ENCODE measurements around the gene TAS2R16. TPM values are rescaled to one million over a fixed set of nuclear protein-coding genes. Genes with fewer than 3 reads are reported as not detected.

The TAS2R16 gene
- total and polyA plus RNA-seq, 2 of the 13 experiments (the other 11 are each of a cell fraction or from before 2014, with no cell fraction given) = not detected

GRCh38 chr7:123043642-123044041 lies 48.1 kb upstream of the TAS2R16 start:
- TF ChIP-seq TAF1 (CRISPR knock-in tag; IDR thresholded peaks at IDR 0.05) = no peak
- no peak for TF ChIP-seq ZNF562 (CRISPR knock-in tag; IDR thresholded peaks at IDR 0.05; ENCODE audit: borderline replicate concordance)
- no peak for TF ChIP-seq FIP1L1 (IDR thresholded peaks at IDR 0.05; ENCODE audit: borderline replicate concordance, insufficient read depth, low read depth, low read length)
- TF ChIP-seq ZNF83 (CRISPR knock-in tag; IDR thresholded peaks at IDR 0.05; ENCODE audit: borderline replicate concordance) = no peak
- TF ChIP-seq PHF5A (CRISPR knock-in tag; IDR thresholded peaks at IDR 0.05; ENCODE audit: low read depth, unreplicated experiment) = no peak
- no peak for TF ChIP-seq IRX3 (CRISPR knock-in tag; IDR thresholded peaks at IDR 0.05; ENCODE audit: borderline replicate concordance, low read depth)
- TF ChIP-seq MAF1 (CRISPR knock-in tag; IDR thresholded peaks at IDR 0.05; ENCODE audit: borderline replicate concordance) = no peak
- no peak for TF ChIP-seq ZBTB1 (CRISPR knock-in tag; IDR thresholded peaks at IDR 0.05; ENCODE audit: borderline replicate concordance)
- no peak for TF ChIP-seq ZFP36L1 (CRISPR knock-in tag; IDR thresholded peaks at IDR 0.05)
- no peak for TF ChIP-seq DMTF1 (CRISPR knock-in tag; IDR thresholded peaks at IDR 0.05)
- no peak for TF ChIP-seq HMGXB4 (CRISPR knock-in tag; IDR thresholded peaks at IDR 0.05; ENCODE audit: borderline replicate concordance in 1 of 2, low read depth in 1 of 2)
- no peak for TF ChIP-seq FOSL2 (CRISPR knock-in tag; IDR thresholded peaks at IDR 0.05)
- BruUV-seq (replicated peaks) = no TSS peak
- Histone ChIP-seq H3K9me3 (ENCODE audit: low read length) (peaks cover 2% of the 10 kb centered on the region; the same call in 1 of the 2 replicates), H3K36me3 (replicated peaks in 1 of 2; ENCODE audit: control insufficient read depth in 1 of 2, insufficient read depth in 2 of 2, low read length in 2 of 2) (no peaks in the 10 kb centered on the region), H3K79me2 (ENCODE audit: insufficient read depth, low read length) (no peaks in the 10 kb centered on the region), H4K20me1 (ENCODE audit: insufficient read depth, low read length) (no peaks in the 10 kb centered on the region), H2AFZ (ENCODE audit: low read length) (no peak overlapping the region), H3K27ac (ENCODE audit: extremely low read length, insufficient read depth, low read length) (no peak overlapping the region), H3K4me2 (ENCODE audit: low read depth, low read length) (no peak overlapping the region), H3K9ac (ENCODE audit: insufficient read depth, low read depth, low read length) (no peak overlapping the region), H3K27me3 (ENCODE audit: control insufficient read depth in 1 of 2, insufficient read depth in 2 of 2, low read length in 2 of 2) (no peaks in the 10 kb centered on the region; a peak in 1 of 5 replicates), H3K4me3 (replicated peaks in 1 of 3; ENCODE audit: insufficient read depth in 1 of 3, low read depth in 2 of 3, low read length in 3 of 3) (no peak overlapping the region), H3K4me1 (ENCODE audit: insufficient read depth, low read length) (no peaks in the 10 kb centered on the region)
- in situ Hi-C loops (cut with HindIII; ENCODE audit: extremely low pct_ligation_motif_present, low pct_unique_long_range_greater_than_20kb) (no loop called here), intact Hi-C loops (cut with micrococcal nuclease; ENCODE audit: unreplicated experiment) (no loop called here)
- FAIRE-seq (no peak), ATAC-seq (no peak), DNase-seq (ENCODE audit: low spot score) (no peak)
- CTCF ChIA-PET (ENCODE audit: low intra/inter-chr PET ratio, low total read pairs) = no interaction called here
- POLR2A ChIA-PET = no interaction called here

Measured in HepG2 (cell line).